Activated T-cell treated with anti-CD3 and anti-CD28 coated beads, Interleukin-2, amount 50 U/mL, for 48 hours (primary cell): ENCODE results near the gene DPP6.
"Not testable (repeated sequence)": the region's sequence is repeated elsewhere in the genome, so short reads cannot be mapped to it uniquely, and the experiment has no call there.

Experiments used
- DNase-seq, 2 experiments: peaks; one replicate each; pipeline ENCODE4 v3.0.0-alpha.2; 2020

The DPP6 gene

GRCh38 chr7:154919344-154920225, 867.4 kb downstream of the DPP6 start:
- no peak for DNase-seq

GRCh38 chr7:154922472-154922871, 870.3 kb downstream of the DPP6 start:
- not testable (repeated sequence) for DNase-seq

- DNase-seq, result peak; percentile 78 to 79
Measured at GRCh38 chr7:154927624-154928125, 875.5 kb downstream of the DPP6 start.

- peak; percentile 59 to 61 for DNase-seq
Measured at GRCh38 chr7:154928136-154929005, 876.2 kb downstream of the DPP6 start.

- peak in 1 of 2 experiments; percentile 28 for DNase-seq
Measured at GRCh38 chr7:154929006-154929726, 877.0 kb downstream of the DPP6 start.

GRCh38 chr7:154931906-154932305, 879.7 kb downstream of the DPP6 start:
- DNase-seq, result no peak

GRCh38 chr7:154934353-154934952, 882.3 kb downstream of the DPP6 start:
- not testable (repeated sequence) for DNase-seq

- no peak for DNase-seq
Measured at GRCh38 chr7:154937837-154938236, 885.6 kb downstream of the DPP6 start.

- no peak for DNase-seq
Measured at GRCh38 chr7:154942691-154943090, 890.5 kb downstream of the DPP6 start.
